A204.1 (cell line): ENCODE measurements around the gene LGR6.

Source experiments
- FAIRE-seq: peaks from 2 replicates; lab custom pipeline; 2012; peaks lifted over from hg19 to GRCh38; lab: Jason Lieb, UNC

Gene LGR6

GRCh38 chr1:202268817-202269216, 75.2 kb downstream of the LGR6 start:
- no peak for FAIRE-seq

GRCh38 chr1:202270871-202271326, 77.3 kb downstream of the LGR6 start:
- no peak for FAIRE-seq

DNA sequence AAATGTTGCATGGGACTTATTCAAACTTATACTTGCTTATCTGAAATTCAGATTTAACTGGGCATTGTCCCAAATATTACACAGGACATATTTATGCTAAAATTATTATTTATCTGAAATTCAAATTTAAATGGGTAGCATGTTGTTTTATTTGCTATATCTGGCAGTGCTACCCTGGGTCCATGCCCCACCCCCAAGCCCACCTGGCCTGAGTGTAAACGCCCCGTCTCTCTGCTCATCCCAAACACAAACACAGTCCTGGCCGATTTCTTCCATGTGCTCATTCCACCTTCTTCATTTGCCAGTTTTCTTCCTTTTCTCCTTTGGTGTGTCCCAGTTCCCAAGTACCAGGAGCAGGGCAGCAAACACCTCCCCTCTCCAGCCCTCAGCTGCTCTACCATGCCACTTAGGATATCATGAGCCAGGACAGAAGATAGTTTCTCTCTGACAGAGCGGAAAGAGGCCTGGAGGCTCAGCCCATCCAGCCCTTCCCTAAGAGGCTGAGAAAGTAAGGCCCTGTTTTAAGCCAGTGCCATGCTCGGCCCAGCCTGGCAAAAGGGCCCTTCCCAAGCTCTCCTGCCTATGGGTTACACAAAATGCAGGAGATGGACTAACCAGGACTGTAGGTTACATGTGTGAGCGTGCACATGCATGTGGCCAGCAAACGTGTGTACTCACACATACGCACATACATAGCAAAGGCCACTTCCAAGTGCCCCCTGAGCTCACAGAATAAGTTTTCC, 78.7 kb downstream of the LGR6 start:
- FAIRE-seq = no peak

DNA sequence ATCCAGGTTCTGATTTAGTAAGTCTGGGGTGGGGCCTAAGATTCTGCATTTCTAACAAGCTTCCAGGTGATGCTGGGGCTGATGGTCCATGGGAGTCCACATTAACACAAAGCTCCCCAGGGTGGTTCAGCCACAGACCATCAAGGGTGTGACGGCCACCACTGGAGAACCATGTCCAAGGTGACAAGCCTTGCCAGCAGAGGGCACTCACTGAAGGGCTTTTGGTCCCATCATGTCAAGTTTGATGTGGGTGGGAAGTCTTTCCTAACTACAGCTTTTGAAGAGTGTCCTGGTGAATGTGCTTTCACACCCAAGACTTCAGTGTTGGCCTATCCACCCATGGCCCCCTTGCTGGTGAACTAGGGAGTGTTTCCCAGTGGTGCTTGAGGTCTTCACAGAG, 81.0 kb downstream of the LGR6 start:
- no peak for FAIRE-seq

- no peak for FAIRE-seq
These were observed 81.6 kb downstream of the LGR6 start for GRCh38 chr1:202275061-202275770.

DNA sequence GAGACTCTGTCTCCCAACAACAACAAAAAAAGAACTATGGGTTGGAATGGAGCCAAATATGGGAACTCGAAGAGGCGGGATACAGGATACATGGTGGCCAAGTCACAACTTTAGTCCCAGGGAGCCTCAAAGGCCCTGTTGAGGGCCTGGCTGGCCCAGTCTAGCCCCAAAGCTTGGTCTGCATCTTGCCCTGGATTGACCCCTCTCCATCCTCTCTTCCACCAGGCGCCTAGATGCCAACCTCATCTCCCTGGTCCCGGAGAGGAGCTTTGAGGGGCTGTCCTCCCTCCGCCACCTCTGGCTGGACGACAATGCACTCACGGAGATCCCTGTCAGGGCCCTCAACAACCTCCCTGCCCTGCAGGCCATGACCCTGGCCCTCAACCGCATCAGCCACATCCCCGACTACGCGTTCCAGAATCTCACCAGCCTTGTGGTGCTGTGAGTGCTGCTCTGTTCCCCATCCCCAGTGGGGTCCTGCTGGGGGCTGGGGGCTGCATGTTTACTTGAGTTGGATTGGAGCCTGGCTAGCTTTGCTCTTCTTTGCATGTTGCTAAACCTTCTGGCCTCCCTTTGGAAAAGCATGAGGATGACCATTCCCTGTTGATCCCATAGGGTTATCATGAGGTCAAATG, 82.6 kb downstream of the LGR6 start:
- no peak for FAIRE-seq

GRCh38 chr1:202276920-202277319, 83.3 kb downstream of the LGR6 start:
- FAIRE-seq = no peak

DNA sequence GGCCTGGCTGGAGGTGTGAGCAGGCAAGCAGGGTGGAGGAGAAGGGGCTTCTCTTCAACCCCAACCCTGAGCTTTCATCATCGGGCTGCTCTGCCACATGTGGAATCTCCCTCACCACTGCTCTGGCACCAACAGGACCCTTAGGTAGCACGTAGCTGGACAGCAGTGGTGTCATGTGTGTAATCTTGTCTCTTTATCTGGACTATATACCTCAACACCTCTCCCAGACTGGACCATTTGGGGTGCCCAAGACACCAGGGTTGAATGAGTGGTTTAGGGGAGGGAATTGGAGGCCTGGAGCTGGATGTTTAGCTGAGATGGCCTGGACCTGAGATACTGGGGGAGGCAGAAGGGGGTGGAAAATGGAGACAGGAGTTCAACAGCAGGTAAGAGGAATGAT, 85.2 kb downstream of the LGR6 start:
- FAIRE-seq = no peak

GRCh38 chr1:202279806-202280205, 86.2 kb downstream of the LGR6 start:
- no peak for FAIRE-seq

- no peak for FAIRE-seq
These were observed 87.0 kb downstream of the LGR6 start for GRCh38 chr1:202280595-202280994.

GRCh38 chr1:202281316-202282024, 87.9 kb downstream of the LGR6 start:
- FAIRE-seq = no peak

- no peak for FAIRE-seq
These were observed 88.4 kb downstream of the LGR6 start for GRCh38 chr1:202282025-202282371.

GRCh38 chr1:202282596-202283283, 89.1 kb downstream of the LGR6 start:
- FAIRE-seq = no peak

DNA sequence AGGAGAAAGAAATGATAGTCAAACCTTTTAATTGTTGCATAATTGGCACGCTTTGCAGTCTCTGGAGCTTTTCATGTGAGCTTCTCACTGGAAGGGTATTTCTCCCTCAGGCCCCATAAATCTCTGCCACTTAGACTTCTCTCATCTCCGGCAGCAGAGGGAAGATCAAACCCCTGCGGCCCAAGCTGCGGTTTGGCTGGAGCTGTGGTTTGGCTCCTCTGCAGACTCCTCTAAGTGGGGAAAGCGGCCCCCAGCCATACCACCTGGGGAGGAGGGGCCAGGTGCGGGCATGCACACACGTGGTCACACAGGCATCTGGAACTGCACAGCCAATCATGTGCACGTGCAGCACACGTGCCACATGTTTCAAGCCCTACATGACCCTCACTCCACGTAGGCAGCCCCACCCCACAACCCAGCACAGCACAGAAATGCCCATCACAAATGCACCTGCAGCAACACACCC, 89.8 kb downstream of the LGR6 start:
- no peak for FAIRE-seq

DNA sequence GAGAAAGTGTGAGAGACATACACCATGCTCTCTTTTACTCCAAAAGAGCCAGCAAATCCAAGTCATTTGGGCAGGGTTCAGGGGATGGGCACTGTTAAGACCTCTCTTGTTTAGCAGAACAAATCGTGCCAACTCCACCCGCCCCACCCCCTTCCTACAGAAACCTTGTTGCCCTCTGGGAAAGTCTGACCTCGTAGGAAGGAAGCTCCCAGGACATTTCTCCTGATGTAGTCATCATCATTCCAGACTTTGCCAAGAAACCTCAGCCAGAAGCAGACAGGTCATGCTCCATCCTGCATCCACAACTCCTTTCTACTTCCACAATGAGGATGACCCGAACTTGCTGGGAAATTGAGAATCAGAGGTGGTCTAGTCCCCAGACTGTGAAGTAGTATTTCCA, 90.4 kb downstream of the LGR6 start:
- FAIRE-seq = no peak

- FAIRE-seq = no peak
These were observed 92.3 kb downstream of the LGR6 start for GRCh38 chr1:202285908-202286307.

DNA sequence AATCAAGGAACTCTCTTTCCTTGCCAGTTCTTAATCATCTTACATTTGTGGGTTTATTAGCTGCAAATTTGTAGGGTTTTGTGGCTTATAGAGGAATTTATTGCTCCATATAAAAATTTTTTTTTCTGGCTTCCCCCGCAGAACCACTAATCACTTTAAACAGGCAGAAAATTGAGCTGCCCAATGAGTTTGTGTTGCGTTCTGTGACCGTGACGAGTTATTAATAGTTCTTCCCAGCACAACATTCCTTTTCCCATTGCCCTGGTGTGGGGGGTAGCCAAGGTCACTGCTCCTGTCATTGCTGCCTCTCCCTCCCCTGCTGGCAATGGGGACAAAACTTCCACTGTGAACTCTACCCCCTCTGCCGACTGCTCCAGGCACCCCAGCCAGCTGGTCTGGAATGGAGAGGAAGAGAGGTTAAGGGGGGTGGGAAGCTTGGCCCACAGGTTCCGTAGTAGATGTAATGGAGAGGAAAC, 93.1 kb downstream of the LGR6 start:
- no peak for FAIRE-seq

GRCh38 chr1:202287196-202287595, 93.6 kb downstream of the LGR6 start:
- FAIRE-seq = no peak

DNA sequence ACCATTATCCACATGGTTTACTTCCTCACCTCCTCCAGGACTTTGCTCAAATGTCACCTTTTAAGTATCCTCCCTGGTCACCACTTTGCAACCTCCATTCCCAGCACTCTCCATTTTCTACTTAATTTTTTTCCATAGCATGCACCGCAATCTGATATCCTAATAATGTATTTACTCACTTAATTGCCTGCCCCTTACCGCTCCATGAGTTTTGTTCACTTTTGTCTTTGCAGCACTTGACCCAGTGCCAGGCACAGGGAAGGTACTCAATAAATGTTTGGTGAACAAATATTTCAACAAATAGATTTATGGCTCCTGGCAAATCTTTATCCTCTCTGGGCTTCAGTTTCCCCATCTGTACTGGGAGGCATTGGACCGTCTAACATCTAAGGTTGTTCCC, 94.6 kb downstream of the LGR6 start:
- no peak for FAIRE-seq

DNA sequence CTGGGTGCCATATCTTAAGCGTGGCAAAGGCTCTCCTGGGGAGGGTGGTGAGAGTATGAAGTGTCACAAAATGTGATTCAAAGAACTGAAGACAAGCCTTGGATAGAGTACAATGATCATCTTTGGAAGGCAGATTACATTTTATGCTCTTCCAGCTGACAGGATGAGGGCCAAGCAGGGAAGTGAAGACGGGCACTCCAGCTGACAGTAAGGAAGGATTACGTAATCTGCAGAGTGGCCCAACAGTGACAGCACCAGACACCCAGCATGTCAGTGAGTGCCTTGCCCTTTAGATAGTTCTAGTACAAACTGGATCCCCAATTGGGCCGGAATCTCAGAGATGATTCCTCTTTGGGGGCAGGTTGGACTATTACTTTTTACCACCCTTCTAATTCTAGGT, 95.4 kb downstream of the LGR6 start:
- no peak for FAIRE-seq

GRCh38 chr1:202291001-202291400, 97.4 kb downstream of the LGR6 start:
- no peak for FAIRE-seq
